NCI-H2107 treated with DMSO at 0.1 percent for 48 hours (cell line): ENCODE results near the gene COL12A1.

ENCODE experiments used
- DNase-seq: peaks from one replicate; lab custom pipeline; 2025; ENCODE audit not compliant: unreplicated experiment; lab: John Stamatoyannopoulos, UW

Gene COL12A1

DNA sequence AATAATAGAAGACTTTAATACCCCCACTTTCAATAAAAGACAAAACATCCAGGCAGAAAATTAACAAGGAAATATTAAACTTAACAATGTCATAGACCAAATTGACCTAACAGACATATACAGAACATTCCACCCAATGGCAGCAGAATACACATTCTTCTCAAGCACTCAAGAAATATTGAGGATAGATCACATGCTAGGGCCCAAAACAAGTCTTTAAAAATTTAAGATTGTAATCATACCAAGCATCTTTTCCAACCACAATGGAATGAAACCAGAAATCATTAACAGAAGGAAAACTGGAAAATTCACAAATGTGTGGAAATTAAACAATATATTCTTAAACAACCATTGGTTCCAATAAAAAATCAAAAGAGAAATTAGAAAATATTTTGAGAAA is 161.0 kb downstream of the COL12A1 start:
- DNase-seq, result no peak

DNA sequence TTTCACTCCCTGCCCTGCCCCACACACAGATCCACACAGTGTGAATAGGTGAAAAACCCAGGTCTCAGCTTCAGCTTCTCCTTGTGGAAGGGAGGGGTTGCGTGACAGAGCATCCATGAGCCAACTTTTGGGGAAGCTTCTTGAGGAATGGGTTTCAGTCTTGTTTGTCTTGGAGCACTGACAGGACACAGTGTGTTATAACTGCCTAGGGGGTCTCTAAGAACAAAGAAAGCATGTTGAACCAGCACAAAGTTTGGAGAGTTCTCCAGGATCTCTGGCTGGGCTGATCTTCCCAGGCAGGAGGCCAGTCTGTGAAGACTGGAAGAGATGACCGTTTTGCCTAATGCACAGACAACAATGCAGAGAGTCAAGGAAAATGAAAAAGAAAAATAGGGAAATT is 164.5 kb downstream of the COL12A1 start:
- DNase-seq, result no peak
